B cell (primary cell): ENCODE results near the gene ZNF445. TPM values are rescaled to one million over a fixed set of nuclear protein-coding genes. Genes with fewer than 3 reads are reported as not detected.

Experiments
- ATAC-seq: fragments of 200-7000 bp; cut with Tn5 transposase; one replicate; pipeline ENCODE4 v1.10.0; 2021; ENCODE audit warnings: low read depth, mild to moderate bottlenecking, moderate number of reproducible peaks, moderate library complexity
- CTCF ChIA-PET: fragments of 350-600 bp; sonication (Branson Sonifier 250); formaldehyde crosslinking; loops from one replicate; lab custom pipeline; 2021; ENCODE audit warnings: antibody characterized with exemption, inconsistent platforms; lab: Charles Lee
- POLR2A ChIA-PET: fragments of 350-600 bp; sonication (Branson Sonifier 250); formaldehyde crosslinking; loops from one replicate; lab custom pipeline; 2021; ENCODE audit warnings: antibody characterized with exemption; lab: Charles Lee
- DNase-seq: peaks from one replicate; pipeline ENCODE4 v3.0.0; 2013
- H2AFZ ChIP-seq: 2 replicates; pipeline ENCODE4 v1.6.1; 2012; ENCODE audit warnings: mild to moderate bottlenecking, low read depth, low read length; ENCODE audit not compliant: insufficient read depth, poor library complexity, severe bottlenecking
- H3K27ac ChIP-seq, 2 donors: 1 replicate in 1 of 2; 2 replicates in 1 of 2; pipeline ENCODE4 v1.5.1; 2012 to 2013; ENCODE audit warnings: low read length in 2 of 2, mild to moderate bottlenecking in 2 of 2, moderate library complexity in 1 of 2
- H3K27me3 ChIP-seq, 4 experiments: fragments of 200-600 bp in 1 of 4; sonication (generic) in 1 of 4; replicated peaks in 1 of 4; 1 replicate in 2 of 4; 2 replicates in 2 of 4; pipeline versions ENCODE4 v1.6.1 to v1.7.0; 2013 to 2016; ENCODE audit warnings: low read length in 3 of 4, mild to moderate bottlenecking in 2 of 4, mixed read lengths in 1 of 4, moderate library complexity in 1 of 4; ENCODE audit not compliant: insufficient read depth in 4 of 4, control insufficient read depth in 3 of 4; ENCODE audit errors: control extremely low read depth in 1 of 4
- H3K36me3 ChIP-seq, 2 experiments: replicated peaks in 1 of 2; 1 replicate in 1 of 2; 2 replicates in 1 of 2; pipeline versions ENCODE4 v1.6.1 to v1.7.1; 2013; ENCODE audit warnings: low read length in 1 of 2; ENCODE audit not compliant: insufficient read depth in 2 of 2, control insufficient read depth in 1 of 2; ENCODE audit errors: control extremely low read depth in 1 of 2, extremely low read depth in 1 of 2
- H3K4me1 ChIP-seq, 2 donors: fragments of 200-600 bp in 1 of 2; sonication (generic) in 1 of 2; 1 replicate in 1 of 2; 2 replicates in 1 of 2; pipeline versions ENCODE4 v1.5.1 to v1.6.1; 2013 to 2017; ENCODE audit warnings: low read length in 2 of 2; ENCODE audit not compliant: control insufficient read depth in 2 of 2, insufficient read depth in 2 of 2
- H3K4me2 ChIP-seq: replicated peaks from 2 replicates; pipeline ENCODE3; 2012; ENCODE audit warnings: mild to moderate bottlenecking, low read depth, low read length; ENCODE audit not compliant: poor library complexity, severe bottlenecking
- H3K4me3 ChIP-seq, 5 experiments: fragments of 200-600 bp in 1 of 5; sonication (generic) in 1 of 5; 1 replicate in 3 of 5; 2 replicates in 2 of 5; pipeline versions ENCODE4 v1.5.1 to v1.7.0; 2011 to 2016; ENCODE audit warnings: low read length in 4 of 5, mild to moderate bottlenecking in 4 of 5, low read depth in 2 of 5, control low read depth in 1 of 5, moderate library complexity in 1 of 5; ENCODE audit not compliant: insufficient read depth in 1 of 5; ENCODE audit errors: control extremely low read depth in 1 of 5, extremely low read depth in 1 of 5
- H3K79me2 ChIP-seq: fragments of 200-600 bp; sonication (generic); one replicate; pipeline ENCODE4 v1.6.0; 2016; ENCODE audit warnings: low read length; ENCODE audit not compliant: control insufficient read depth, insufficient read depth
- H3K9ac ChIP-seq: fragments of 200-600 bp; sonication (generic); 2 replicates; pipeline ENCODE4 v1.6.1; 2017; ENCODE audit warnings: mild to moderate bottlenecking, low read length, moderate library complexity
- H3K9me3 ChIP-seq, 3 donors: one replicate each; pipeline versions ENCODE4 v1.6.1 to v1.7.1; 2013; ENCODE audit warnings: low read length in 2 of 3; ENCODE audit not compliant: control insufficient read depth in 2 of 3, insufficient read depth in 1 of 3; ENCODE audit errors: control extremely low read depth in 1 of 3
- H4K20me1 ChIP-seq: 2 replicates; pipeline ENCODE4 v1.6.0; 2012; ENCODE audit warnings: mild to moderate bottlenecking, low read length; ENCODE audit not compliant: insufficient read depth, control insufficient read depth, poor library complexity, severe bottlenecking
- H3K27ac Mint-ChIP-seq: one replicate; pipeline ENCODE4 v1.8.0; 2021; ENCODE audit warnings: mixed read lengths
- H3K27me3 Mint-ChIP-seq: one replicate; pipeline ENCODE4 v1.8.0; 2021; ENCODE audit warnings: mixed read lengths
- H3K4me1 Mint-ChIP-seq: one replicate; pipeline ENCODE4 v1.8.0; 2021; ENCODE audit warnings: mixed read lengths
- H3K4me3 Mint-ChIP-seq: one replicate; pipeline ENCODE4 v1.8.0; 2021; ENCODE audit warnings: mixed read lengths
- H3K9me3 Mint-ChIP-seq: one replicate; pipeline ENCODE4 v1.8.0; 2022; ENCODE audit warnings: mixed read lengths; ENCODE audit not compliant: insufficient read depth
- CTCF ChIP-seq: fragments of 200-600 bp; IDR thresholded peaks from one replicate; pipeline ENCODE4 v1.8.0; 2022; ENCODE audit warnings: antibody characterized with exemption, mild to moderate bottlenecking
- EZH2 ChIP-seq: IDR thresholded peaks from 2 replicates; pipeline ENCODE4 v1.6.1; 2012; ENCODE audit warnings: borderline replicate concordance, low read depth, mild to moderate bottlenecking, moderate library complexity, low read length; ENCODE audit not compliant: insufficient read depth, poor library complexity, severe bottlenecking
- WGBS: methylation state at CpG from one replicate; pipeline ENCODE4 v1.1.5; 2013; ENCODE audit warnings: missing lambda C conversion rate; ENCODE audit not compliant: insufficient coverage; 5-methylcytosine and 5-hydroxymethylcytosine counted together
- intact Hi-C: fragments of 100-400 bp; cut with micrococcal nuclease; formaldehyde crosslinking; loops from one replicate; pipeline ENCODE4 v1.10.0; 2022
- polyA minus RNA-seq: library from RNA; depleted of rRNA, polyadenylated mRNA; stranded (reverse); fragments of >200 nt; gene quantifications from 2 replicates; pipeline ENCODE4 v1.2.3, GENCODE V29; 2012
- polyA plus RNA-seq: library from polyadenylated mRNA; depleted of rRNA; stranded (reverse); fragments of >200 nt; gene quantifications from 2 replicates; pipeline ENCODE4 v1.2.3, GENCODE V29; 2012
- total RNA-seq, 2 donors: library from RNA; stranded (reverse); fragments of 120-200 nt in 1 of 2; gene quantifications; 1 replicate in 1 of 2; 2 replicates in 1 of 2; pipeline versions ENCODE4 v1.2.3 to v1.2.4, GENCODE V29; 2013 to 2022

Gene ZNF445
- total RNA-seq (28.1 and 29.7 TPM in 2 replicates), polyA plus RNA-seq (2.5 and 2.6 TPM in 2 replicates), polyA minus RNA-seq (4.6 and 7.6 TPM in 2 replicates)
- 7.6 TPM for total RNA-seq (2013)

- intact Hi-C loops = loop anchor here (1.0 to 2.0 kb wide), 7 partner anchors 33 to 252 kb away; partner anchors contain the start of genes TCAIM, ZKSCAN7, ZNF35 and ZNF501
- peaks cover 11 to 18% of the 10 kb centered on the region in 2 donors for H3K4me1 ChIP-seq
- H3K27ac ChIP-seq = peak within 1 kb of the TSS in 1 of 2 donors; percentile 44
- H3K4me2 ChIP-seq = peak within 1 kb of the TSS; percentile 87
- H3K4me3 ChIP-seq = peak within 1 kb of the TSS; percentile 47 to 90 (median 69)
- peaks cover 40% of the 10 kb centered on the region for H3K79me2 ChIP-seq
- DNase-seq (peak; percentile 85), ATAC-seq (peak; percentile 91)
- Mint-ChIP-seq H3K27ac (peak within 1 kb of the TSS; percentile 89), H3K4me1 (peaks cover 34% of the 10 kb centered on the region), H3K9me3 (no peaks in the 10 kb centered on the region), H3K27me3 (no peaks in the 10 kb centered on the region), H3K4me3 (peak within 1 kb of the TSS; percentile 94)
- TF ChIP-seq CTCF (no peak), EZH2 (no peak)
- POLR2A ChIA-PET = interaction anchor here (1.7 kb wide), 1 partner anchor 33 kb away, joined by 11 read pairs; no protein-coding TSS in a partner anchor
- WGBS = under 1% methylated on average over 61 of the region's 69 CpGs
- H3K27me3 ChIP-seq = no peaks in the 10 kb centered on the region
- H3K9me3 ChIP-seq = no peaks in the 10 kb centered on the region
- H3K36me3 ChIP-seq = no peaks in the 10 kb centered on the region
- peak within 1 kb of the TSS; percentile 97 for H2AFZ ChIP-seq
- H3K9ac ChIP-seq = peak within 1 kb of the TSS; percentile 70
- CTCF ChIA-PET = interaction anchor here (0.9 to 1.3 kb wide), 3 partner anchors 11 to 139 kb away, joined by 3 to 7 read pairs (median 3); partner anchors contain the start of gene TCAIM
- peaks cover 4% of the 10 kb centered on the region for H4K20me1 ChIP-seq
Observed at GRCh38 chr3:44477312-44478030, at the start of gene ZNF445. Gene ZNF445, minus strand, starts transcription at chr3:44477670. Its CDS starts 22,121 bp downstream, at chr3:44455549.

GRCh38 chr3:44525060-44525459 is 47.6 kb upstream of the ZNF445 start:
- Mint-ChIP-seq H3K9me3 (no peaks in the 10 kb centered on the region), H3K4me3 (no peak overlapping the region), H3K27ac (no peak overlapping the region), H3K27me3 (peaks cover 45% of the 10 kb centered on the region), H3K4me1 (no peaks in the 10 kb centered on the region)
- WGBS = 87% methylated on average over 4 of the region's 5 CpGs
- Histone ChIP-seq H4K20me1 (no peaks in the 10 kb centered on the region), H3K27me3 (peaks cover 0 to 13% (median 2%) of the 10 kb centered on the region in 4 experiments), H3K4me2 (no peak overlapping the region), H3K4me1 (no peaks in the 10 kb centered on the region), H3K4me3 (no peak overlapping the region), H3K36me3 (no peaks in the 10 kb centered on the region), H3K9me3 (no peaks in the 10 kb centered on the region), H2AFZ (no peak overlapping the region), H3K9ac (no peak overlapping the region), H3K79me2 (no peaks in the 10 kb centered on the region), H3K27ac (no peak overlapping the region)
- DNase-seq = no peak
- ATAC-seq = no peak
- no peak for TF ChIP-seq CTCF
- TF ChIP-seq EZH2 = no peak
- ChIA-PET POLR2A (interaction anchor here (0.6 kb wide), 1 partner anchor 417 kb away, joined by 5 read pairs; no protein-coding TSS in a partner anchor), CTCF (no interaction called here)
- intact Hi-C loops = no loop called here
